Body of pancreas (tissue), 4 donors: ENCODE measurements around the gene ANKRD13B.

ENCODE experiments used
- CTCF ChIP-seq, 7 experiments: fragments of 450-650 bp in 4 of 7; fragments of 200-600 bp in 3 of 7; sonication (generic) in 3 of 7; IDR thresholded peaks; one replicate each; pipeline ENCODE4 v1.5.1; 2016 to 2019; ENCODE audit warnings: antibody characterized with exemption in 7 of 7
- POLR2A ChIP-seq, 3 donors: fragments of 450-650 bp; IDR thresholded peaks; one replicate each; pipeline ENCODE4 v1.6.1; 2016; ENCODE audit warnings: antibody characterized with exemption in 3 of 3, mild to moderate bottlenecking in 2 of 3

GRCh38 chr17:29625037-29625750 lies 32.3 kb downstream of the ANKRD13B start:
- TF ChIP-seq POLR2A (IDR thresholded peaks at IDR 0.05) (no peak), CTCF (IDR thresholded peaks at IDR 0.05) (no peak)
